Gastrocnemius medialis (tissue), 4 donors: Measurements from ENCODE around the gene TFDP1.

Source experiments
- CTCF ChIP-seq, 5 experiments: fragments of 450-650 bp in 3 of 5; fragments of 200-600 bp in 2 of 5; sonication (generic) in 2 of 5; IDR thresholded peaks in 4 of 5; conservative IDR thresholded peaks in 1 of 5; 1 replicate in 4 of 5; 2 replicates in 1 of 5; pipeline ENCODE4 v1.5.1; 2016 to 2019; ENCODE audit warnings: antibody characterized with exemption in 5 of 5, mild to moderate bottlenecking in 3 of 5, moderate library complexity in 3 of 5
- POLR2A ChIP-seq, 2 donors: fragments of 450-650 bp; IDR thresholded peaks; one replicate each; pipeline ENCODE4 v1.6.1; 2017; ENCODE audit warnings: antibody characterized with exemption in 2 of 2, mild to moderate bottlenecking in 2 of 2, moderate library complexity in 2 of 2

- TF ChIP-seq POLR2A (IDR thresholded peaks at IDR 0.05) (no peak), CTCF (IDR thresholded peaks at IDR 0.05 in 4 of 5, conservative IDR thresholded peaks at IDR 0.05 in 1 of 5) (no peak)
These were observed 4.0 kb downstream of the TFDP1 start for GRCh38 chr13:113588394-113589111.
